HL-60 (cell line): ENCODE measurements around the gene ABL2.

Experiments used
- DNase-seq, 2 experiments: peaks; one replicate each; pipeline ENCODE4 v3.0.0-alpha.2; 2010 to 2020; ENCODE audit warnings: low read depth in 1 of 2, low spot score in 1 of 2
- H3K27ac ChIP-seq: fragments of 250-450 bp; sonication (Bioruptor Pico); replicated peaks from 2 replicates; pipeline ENCODE4 v1.5.1; 2020; ENCODE audit warnings: mild to moderate bottlenecking, moderate library complexity
- H3K27me3 ChIP-seq: fragments of 250-450 bp; sonication (Bioruptor Pico); 2 replicates; pipeline ENCODE4 v1.5.1; 2021; ENCODE audit warnings: mild to moderate bottlenecking, moderate library complexity; ENCODE audit not compliant: insufficient read depth, poor library complexity, severe bottlenecking
- H3K4me3 ChIP-seq: replicated peaks from 2 replicates; pipeline ENCODE4 v1.5.1; 2011; ENCODE audit warnings: mild to moderate bottlenecking, control low read depth, low read length; ENCODE audit not compliant: insufficient read depth
- GABPA ChIP-seq: IDR thresholded peaks from 2 replicates; pipeline ENCODE4 v1.6.1; 2012; ENCODE audit warnings: low read depth
- POLR2AphosphoS5 ChIP-seq: IDR thresholded peaks from 2 replicates; pipeline ENCODE4 v1.6.1; 2012; ENCODE audit warnings: low read depth
- SPI1 ChIP-seq: IDR thresholded peaks from 2 replicates; pipeline ENCODE4 v1.6.1; 2012; ENCODE audit warnings: low read depth, mild to moderate bottlenecking, borderline replicate concordance
- TF ChIP-seq, protein P1 (sequence below): IDR thresholded peaks from one replicate; pipeline ENCODE4 v1.5.1; 2011; ENCODE audit warnings: low read length, control low read depth, inconsistent platforms; ENCODE audit not compliant: insufficient read depth
- TF ChIP-seq, protein P2 (sequence below): IDR thresholded peaks from 2 replicates; pipeline ENCODE4 v1.6.1; 2012; ENCODE audit warnings: low read depth; ENCODE audit not compliant: insufficient replicate concordance

ABL2 gene

DNA sequence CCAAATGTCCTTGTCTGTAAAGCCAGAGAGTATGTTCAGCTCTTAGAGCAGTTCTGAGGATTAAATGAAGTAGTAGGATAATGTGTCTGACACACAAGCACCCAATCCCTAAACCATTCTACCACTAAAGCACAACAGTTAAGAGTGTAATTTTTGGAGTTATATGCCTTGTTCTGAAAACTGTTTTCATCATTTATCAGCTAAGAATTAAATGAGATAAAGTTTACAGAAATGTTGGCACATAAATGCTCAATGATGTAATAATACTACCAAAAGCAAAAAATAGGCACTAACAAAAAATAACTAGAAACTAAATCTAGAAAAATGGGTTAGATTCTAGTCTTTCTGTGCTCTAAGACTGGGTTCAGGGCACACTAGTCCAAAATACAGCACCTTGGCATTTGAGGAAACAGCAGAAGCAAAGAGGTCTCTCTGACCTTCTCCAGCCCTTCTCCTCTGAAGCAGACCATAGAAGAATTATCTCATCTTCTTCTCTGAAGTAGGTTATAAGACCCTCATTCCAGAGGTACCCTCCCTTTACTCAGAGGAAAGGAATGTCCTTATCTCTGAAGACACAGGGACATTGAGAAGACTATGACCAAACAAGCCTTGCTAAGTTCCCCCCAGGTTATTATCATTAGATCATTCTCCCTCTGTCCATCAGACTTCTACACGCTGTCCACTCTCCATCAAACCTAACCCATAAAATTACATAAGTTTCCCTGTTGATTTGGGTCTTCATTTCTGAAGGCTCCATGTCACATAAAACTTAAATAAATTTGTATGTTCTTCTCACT is 20.6 kb downstream of the ABL2 start:
- Histone ChIP-seq H3K27me3 (no peaks in the 10 kb centered on the region), H3K27ac (no peak overlapping the region), H3K4me3 (no peak overlapping the region)
- TF ChIP-seq, protein P1, sequence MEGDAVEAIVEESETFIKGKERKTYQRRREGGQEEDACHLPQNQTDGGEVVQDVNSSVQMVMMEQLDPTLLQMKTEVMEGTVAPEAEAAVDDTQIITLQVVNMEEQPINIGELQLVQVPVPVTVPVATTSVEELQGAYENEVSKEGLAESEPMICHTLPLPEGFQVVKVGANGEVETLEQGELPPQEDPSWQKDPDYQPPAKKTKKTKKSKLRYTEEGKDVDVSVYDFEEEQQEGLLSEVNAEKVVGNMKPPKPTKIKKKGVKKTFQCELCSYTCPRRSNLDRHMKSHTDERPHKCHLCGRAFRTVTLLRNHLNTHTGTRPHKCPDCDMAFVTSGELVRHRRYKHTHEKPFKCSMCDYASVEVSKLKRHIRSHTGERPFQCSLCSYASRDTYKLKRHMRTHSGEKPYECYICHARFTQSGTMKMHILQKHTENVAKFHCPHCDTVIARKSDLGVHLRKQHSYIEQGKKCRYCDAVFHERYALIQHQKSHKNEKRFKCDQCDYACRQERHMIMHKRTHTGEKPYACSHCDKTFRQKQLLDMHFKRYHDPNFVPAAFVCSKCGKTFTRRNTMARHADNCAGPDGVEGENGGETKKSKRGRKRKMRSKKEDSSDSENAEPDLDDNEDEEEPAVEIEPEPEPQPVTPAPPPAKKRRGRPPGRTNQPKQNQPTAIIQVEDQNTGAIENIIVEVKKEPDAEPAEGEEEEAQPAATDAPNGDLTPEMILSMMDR: no peak
- no peak for TF ChIP-seq SPI1
- TF ChIP-seq, protein P2, sequence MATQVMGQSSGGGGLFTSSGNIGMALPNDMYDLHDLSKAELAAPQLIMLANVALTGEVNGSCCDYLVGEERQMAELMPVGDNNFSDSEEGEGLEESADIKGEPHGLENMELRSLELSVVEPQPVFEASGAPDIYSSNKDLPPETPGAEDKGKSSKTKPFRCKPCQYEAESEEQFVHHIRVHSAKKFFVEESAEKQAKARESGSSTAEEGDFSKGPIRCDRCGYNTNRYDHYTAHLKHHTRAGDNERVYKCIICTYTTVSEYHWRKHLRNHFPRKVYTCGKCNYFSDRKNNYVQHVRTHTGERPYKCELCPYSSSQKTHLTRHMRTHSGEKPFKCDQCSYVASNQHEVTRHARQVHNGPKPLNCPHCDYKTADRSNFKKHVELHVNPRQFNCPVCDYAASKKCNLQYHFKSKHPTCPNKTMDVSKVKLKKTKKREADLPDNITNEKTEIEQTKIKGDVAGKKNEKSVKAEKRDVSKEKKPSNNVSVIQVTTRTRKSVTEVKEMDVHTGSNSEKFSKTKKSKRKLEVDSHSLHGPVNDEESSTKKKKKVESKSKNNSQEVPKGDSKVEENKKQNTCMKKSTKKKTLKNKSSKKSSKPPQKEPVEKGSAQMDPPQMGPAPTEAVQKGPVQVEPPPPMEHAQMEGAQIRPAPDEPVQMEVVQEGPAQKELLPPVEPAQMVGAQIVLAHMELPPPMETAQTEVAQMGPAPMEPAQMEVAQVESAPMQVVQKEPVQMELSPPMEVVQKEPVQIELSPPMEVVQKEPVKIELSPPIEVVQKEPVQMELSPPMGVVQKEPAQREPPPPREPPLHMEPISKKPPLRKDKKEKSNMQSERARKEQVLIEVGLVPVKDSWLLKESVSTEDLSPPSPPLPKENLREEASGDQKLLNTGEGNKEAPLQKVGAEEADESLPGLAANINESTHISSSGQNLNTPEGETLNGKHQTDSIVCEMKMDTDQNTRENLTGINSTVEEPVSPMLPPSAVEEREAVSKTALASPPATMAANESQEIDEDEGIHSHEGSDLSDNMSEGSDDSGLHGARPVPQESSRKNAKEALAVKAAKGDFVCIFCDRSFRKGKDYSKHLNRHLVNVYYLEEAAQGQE: no peak
- TF ChIP-seq GABPA: no peak
- no peak for TF ChIP-seq POLR2AphosphoS5
- no peak for DNase-seq

DNA sequence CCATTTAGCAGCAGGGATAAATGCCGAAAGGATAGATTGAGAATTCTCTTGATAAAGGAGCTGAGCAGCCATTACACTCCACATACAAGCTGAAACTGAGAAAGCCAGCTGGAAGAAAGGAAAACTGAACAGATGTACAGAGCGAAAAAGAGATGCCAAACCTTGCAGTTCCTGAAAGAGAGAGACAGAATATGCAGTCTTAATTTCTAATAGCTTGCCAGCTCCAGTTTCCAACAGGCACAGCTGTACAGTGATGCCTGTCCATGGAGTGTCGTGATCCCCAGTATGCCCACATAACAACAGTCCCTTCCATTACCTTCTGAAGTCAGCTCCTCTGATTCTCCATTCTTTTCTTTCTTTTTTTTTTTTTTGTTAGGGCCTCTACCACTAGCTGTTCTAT is 22.7 kb downstream of the ABL2 start:
- no peak overlapping the region for H3K27ac ChIP-seq

DNA sequence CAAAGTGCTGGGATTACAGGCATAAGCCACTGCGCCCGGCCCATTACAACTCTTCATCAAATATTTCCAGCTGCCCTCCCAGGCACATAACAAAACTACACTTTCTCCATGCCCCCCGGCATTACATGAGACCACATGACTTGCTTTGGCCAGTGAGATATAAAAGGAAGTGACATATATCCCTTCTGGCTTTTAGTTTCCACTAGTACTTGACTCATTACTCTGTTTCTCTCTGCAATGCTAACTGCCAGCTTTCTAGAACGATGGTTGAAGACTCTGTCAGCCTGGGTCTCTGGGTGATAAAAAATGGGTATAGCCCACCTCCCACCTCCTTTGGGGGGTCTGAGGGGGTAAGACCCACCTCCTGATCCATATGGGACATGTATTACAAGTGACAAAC is 24.2 kb downstream of the ABL2 start:
- Histone ChIP-seq H3K27ac (no peak overlapping the region), H3K27me3 (no peaks in the 10 kb centered on the region), H3K4me3 (no peak overlapping the region)
- TF ChIP-seq POLR2AphosphoS5 (no peak), GABPA (no peak), SPI1 (no peak)
- TF ChIP-seq, protein P2: no peak
- no peak for DNase-seq

More for the DNA sequence above, 22.7 kb downstream of the ABL2 start:
- H3K4me3 ChIP-seq: no peak overlapping the region
- no peaks in the 10 kb centered on the region for H3K27me3 ChIP-seq
- TF ChIP-seq, protein P2: no peak
- TF ChIP-seq SPI1 (no peak), GABPA (no peak), POLR2AphosphoS5 (no peak)
- TF ChIP-seq, protein P1: no peak
- no peak for DNase-seq
